Ovary (tissue), 9 donors: ENCODE data around the gene UFSP1. TPM values are rescaled to one million over a fixed set of nuclear protein-coding genes. Genes with fewer than 3 reads are reported as not detected.

Source experiments
- DNase-seq, 5 donors: peaks; one replicate each; pipeline ENCODE4 v3.0.0-alpha.2; 2019 to 2020
- H3K27ac ChIP-seq, 2 donors: fragments of 200-600 bp; one replicate each; pipeline versions ENCODE4 v1.5.1 to v1.8.0; 2019 to 2022
- H3K27me3 ChIP-seq: fragments of 200-600 bp; one replicate; pipeline ENCODE4 v1.8.0; 2022
- H3K36me3 ChIP-seq: fragments of 200-600 bp; sonication (generic); one replicate; pipeline ENCODE4 v1.5.1; 2019
- H3K4me1 ChIP-seq: one replicate; pipeline ENCODE4 v1.8.1; 2013; ENCODE audit warnings: mild to moderate bottlenecking, moderate library complexity; ENCODE audit not compliant: insufficient read depth
- H3K4me3 ChIP-seq: fragments of 200-600 bp; sonication (generic); one replicate; pipeline ENCODE4 v1.5.1; 2017
- H3K9me3 ChIP-seq, 2 donors: fragments of 200-600 bp in 1 of 2; sonication (generic) in 1 of 2; one replicate each; pipeline versions ENCODE4 v1.5.1 to v1.8.1; 2013 to 2019; ENCODE audit warnings: mild to moderate bottlenecking in 1 of 2, moderate library complexity in 1 of 2
- EP300 ChIP-seq: sonication (generic); formaldehyde crosslinking; IDR thresholded peaks from one replicate; pipeline ENCODE4 v1.6.1; 2017; ENCODE audit warnings: antibody characterized with exemption
- POLR2A ChIP-seq: fragments of 450-650 bp; IDR thresholded peaks from one replicate; pipeline ENCODE4 v1.6.1; 2017; ENCODE audit warnings: antibody characterized with exemption, mild to moderate bottlenecking, moderate library complexity
- WGBS, 3 donors: extraction: QIAGEN DNeasy Blood & Tissue Kit in 1 of 3; methylation state at CpG; one replicate each; pipeline versions ENCODE4 v1.1.5 to v1.1.7; 2013 to 2017; 5-methylcytosine and 5-hydroxymethylcytosine counted together
- intact Hi-C, 4 donors: fragments of 100-400 bp; cut with DNase I; formaldehyde crosslinking; loops; one replicate each; pipeline versions ENCODE4 v1.11.0 to v1.15.1; 2022 to 2023
- polyA plus RNA-seq, 2 donors: library from polyadenylated mRNA; stranded (reverse); fragments of 200-250 nt in 1 of 2; fragments of 350-450 nt in 1 of 2; fragmentation: Illumina TruSeq in 1 of 2; extraction: RNeasy Lipid Tissue Mini Kit (QIAGEN cat#74804) in 1 of 2; gene quantifications; one replicate each; pipeline ENCODE4 v1.2.3, GENCODE V29; 2013 to 2014
- total RNA-seq, 7 donors: library from RNA; depleted of rRNA in 2 of 7; stranded (reverse); fragments of >200 nt in 2 of 7; fragmentation: NEBNext Ultra II Directional in 3 of 7; extraction: Animal tissue kit (Norgen Biotek cat#: 25700) in 3 of 7; gene quantifications; one replicate each; pipeline versions ENCODE4 v1.1.0 to v1.2.4, GENCODE V29; 2016 to 2023
- TF ChIP-seq, protein P1 (sequence below), 3 donors: fragments of 450-650 bp in 2 of 3; fragments of 200-600 bp in 1 of 3; IDR thresholded peaks; one replicate each; pipeline versions ENCODE4 v1.5.1 to v1.8.0; 2016 to 2022; ENCODE audit warnings: antibody characterized with exemption in 3 of 3, mild to moderate bottlenecking in 1 of 3
- donor health status: DM: no; HTN: no; CAD: no; lungs with moderate emphysema.
- donor health status: DM: no; HTN: no; CAD: no.
- donor health status: Bipolar disorder and iron deficiency.
- donor health status: DM: yes; HTN: yes; CAD: no.
- donor health status: DM: no; HTN: no; CAD: no.
- donor health status: DM: yes; HTN: yes; CAD: no.

UFSP1 gene
- total and polyA plus RNA-seq, 9 donors, result 0.38 to 7.9 (median 3.7) TPM

DNA sequence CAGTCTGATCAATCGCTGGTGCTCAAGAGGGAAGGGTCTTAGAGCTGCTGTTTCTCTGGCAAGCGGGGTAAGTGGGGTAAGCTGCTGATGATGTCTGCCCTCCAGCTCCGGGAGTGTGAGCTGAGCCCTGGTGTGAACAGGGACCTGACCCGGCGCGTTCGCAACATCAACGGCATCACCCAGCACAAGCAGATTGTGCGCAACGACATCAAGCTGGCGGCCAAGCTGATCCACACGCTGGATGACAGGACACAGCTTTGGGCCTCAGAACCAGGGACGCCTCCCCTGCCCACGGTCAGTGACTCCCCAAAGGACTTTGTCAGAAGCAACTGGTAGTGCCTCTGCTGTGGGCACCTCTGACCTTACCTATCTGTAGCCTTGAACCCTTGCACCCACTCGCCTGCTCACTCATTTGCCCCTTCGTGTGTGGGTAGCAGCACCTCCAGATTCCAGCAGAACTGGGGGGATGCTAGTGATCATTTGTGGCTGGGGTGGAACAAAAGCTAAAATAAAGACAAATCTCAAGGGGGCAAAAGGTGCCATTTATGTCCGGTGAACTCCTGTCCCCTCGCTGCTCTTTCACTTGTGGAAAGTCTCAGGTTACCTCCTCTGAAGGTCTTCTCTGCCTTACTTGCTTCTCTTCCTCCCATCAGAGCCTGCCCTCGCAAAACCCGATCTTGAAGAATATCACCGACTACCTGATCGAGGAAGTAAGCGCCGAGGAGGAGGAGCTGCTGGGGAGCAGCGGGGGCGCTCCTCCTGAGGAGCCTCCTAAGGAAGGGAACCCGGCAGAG, 3.2 kb downstream of the UFSP1 start:
- H3K4me3 ChIP-seq, result no peak overlapping the region
- no peaks in the 10 kb centered on the region for H3K9me3 ChIP-seq
- H3K4me1 ChIP-seq, result peaks cover 4% of the 10 kb centered on the region
- no peak for DNase-seq
- H3K27ac ChIP-seq, result no peak overlapping the region
- 77 to 81% (median 81%) methylated on average over 27 of the region's 27 CpGs for WGBS, 3 donors
- no peaks in the 10 kb centered on the region for H3K36me3 ChIP-seq
- intact Hi-C loops, result no loop called here
- no peak for TF ChIP-seq POLR2A
- TF ChIP-seq, protein P1, sequence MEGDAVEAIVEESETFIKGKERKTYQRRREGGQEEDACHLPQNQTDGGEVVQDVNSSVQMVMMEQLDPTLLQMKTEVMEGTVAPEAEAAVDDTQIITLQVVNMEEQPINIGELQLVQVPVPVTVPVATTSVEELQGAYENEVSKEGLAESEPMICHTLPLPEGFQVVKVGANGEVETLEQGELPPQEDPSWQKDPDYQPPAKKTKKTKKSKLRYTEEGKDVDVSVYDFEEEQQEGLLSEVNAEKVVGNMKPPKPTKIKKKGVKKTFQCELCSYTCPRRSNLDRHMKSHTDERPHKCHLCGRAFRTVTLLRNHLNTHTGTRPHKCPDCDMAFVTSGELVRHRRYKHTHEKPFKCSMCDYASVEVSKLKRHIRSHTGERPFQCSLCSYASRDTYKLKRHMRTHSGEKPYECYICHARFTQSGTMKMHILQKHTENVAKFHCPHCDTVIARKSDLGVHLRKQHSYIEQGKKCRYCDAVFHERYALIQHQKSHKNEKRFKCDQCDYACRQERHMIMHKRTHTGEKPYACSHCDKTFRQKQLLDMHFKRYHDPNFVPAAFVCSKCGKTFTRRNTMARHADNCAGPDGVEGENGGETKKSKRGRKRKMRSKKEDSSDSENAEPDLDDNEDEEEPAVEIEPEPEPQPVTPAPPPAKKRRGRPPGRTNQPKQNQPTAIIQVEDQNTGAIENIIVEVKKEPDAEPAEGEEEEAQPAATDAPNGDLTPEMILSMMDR (IDR thresholded peaks at IDR 0.05), result no peak
- no peak for TF ChIP-seq EP300
- no peaks in the 10 kb centered on the region for H3K27me3 ChIP-seq

DNA sequence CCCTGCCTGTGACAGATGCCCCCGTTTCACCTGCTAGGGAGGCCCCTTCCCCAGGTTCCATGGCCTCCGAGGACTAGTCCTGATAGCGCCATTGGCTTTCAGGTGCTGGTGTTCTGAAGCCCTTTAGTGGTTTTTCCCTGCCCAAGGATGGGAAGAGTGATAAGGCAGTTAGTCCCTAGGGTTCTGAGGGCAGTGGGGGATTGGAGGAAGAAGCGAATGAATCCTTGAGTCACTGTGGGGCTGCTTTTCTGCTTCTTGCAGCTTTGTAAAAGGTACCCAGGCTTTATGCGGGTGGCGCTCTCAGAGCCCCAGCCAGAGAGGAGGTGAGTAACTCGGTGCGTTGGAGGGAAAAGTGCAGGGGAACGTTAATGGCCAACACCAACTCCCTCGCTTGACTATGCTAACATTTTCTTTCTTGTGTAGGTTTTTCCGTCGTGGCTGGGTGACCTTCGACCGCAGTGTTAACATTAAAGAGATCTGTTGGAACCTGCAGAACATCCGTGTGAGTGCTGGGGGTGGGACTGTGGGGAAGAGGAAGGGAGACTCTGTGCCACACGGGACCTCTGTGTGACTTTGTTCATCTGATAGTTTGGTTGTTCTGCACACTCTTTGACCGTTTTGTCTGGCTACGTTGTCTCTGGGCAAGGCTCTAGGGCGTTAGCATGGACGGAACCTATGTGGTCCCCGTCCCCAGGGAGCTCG, 3.9 kb downstream of the UFSP1 start:
- no peaks in the 10 kb centered on the region for H3K9me3 ChIP-seq
- no peak for DNase-seq
- no peak overlapping the region for H3K27ac ChIP-seq
- TF ChIP-seq POLR2A (no peak), EP300 (no peak)
- TF ChIP-seq, protein P1 (IDR thresholded peaks at IDR 0.05), result no peak
- H3K27me3 ChIP-seq, result no peaks in the 10 kb centered on the region
- H3K4me1 ChIP-seq, result peaks cover 3% of the 10 kb centered on the region
- H3K4me3 ChIP-seq, result no peak overlapping the region
- intact Hi-C loops, result no loop called here
- 76 to 80% (median 76%) methylated on average over 22 of the region's 22 CpGs for WGBS, 3 donors
- H3K36me3 ChIP-seq, result no peaks in the 10 kb centered on the region

DNA sequence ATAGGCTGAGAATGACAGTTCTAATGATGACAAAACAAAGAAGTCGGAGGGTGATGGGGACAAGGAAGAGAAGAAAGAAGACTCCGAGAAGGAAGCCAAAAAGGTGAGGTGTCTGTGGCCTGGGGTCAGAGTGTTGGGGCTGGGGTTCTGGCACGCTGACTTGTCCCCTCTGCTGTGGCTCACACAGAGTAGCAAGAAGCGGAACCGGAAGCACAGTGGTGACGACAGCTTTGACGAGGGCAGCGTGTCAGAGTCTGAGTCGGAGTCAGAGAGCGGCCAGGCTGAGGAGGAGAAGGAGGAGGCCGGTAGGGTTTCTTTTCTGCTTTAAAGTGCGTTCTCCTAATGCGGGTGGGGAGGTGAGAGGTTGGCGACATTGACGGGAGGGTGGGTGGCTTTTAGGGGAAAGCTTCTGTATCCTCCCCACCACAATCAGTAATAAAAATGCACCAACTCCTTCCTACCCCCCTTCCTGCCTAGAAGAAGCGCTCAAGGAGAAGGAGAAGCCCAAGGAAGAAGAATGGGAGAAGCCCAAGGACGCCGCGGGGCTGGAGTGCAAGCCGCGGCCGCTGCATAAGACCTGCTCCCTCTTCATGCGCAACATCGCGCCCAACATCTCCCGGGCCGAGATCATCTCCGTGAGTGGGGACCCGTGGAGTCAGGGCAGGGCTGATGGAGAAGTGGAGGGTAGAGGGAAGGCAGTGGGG, 4.6 kb downstream of the UFSP1 start:
- Histone ChIP-seq H3K4me3 (no peak overlapping the region), H3K36me3 (no peaks in the 10 kb centered on the region), H3K9me3 (no peaks in the 10 kb centered on the region), H3K4me1 (peaks cover 3% of the 10 kb centered on the region), H3K27ac (no peak overlapping the region), H3K27me3 (no peaks in the 10 kb centered on the region)
- intact Hi-C loops, result no loop called here
- no peak for DNase-seq
- 83 to 87% (median 84%) methylated on average over 29 of the region's 29 CpGs for WGBS, 3 donors
- TF ChIP-seq POLR2A (no peak), EP300 (no peak)
- TF ChIP-seq, protein P1 (IDR thresholded peaks at IDR 0.05), result no peak

DNA sequence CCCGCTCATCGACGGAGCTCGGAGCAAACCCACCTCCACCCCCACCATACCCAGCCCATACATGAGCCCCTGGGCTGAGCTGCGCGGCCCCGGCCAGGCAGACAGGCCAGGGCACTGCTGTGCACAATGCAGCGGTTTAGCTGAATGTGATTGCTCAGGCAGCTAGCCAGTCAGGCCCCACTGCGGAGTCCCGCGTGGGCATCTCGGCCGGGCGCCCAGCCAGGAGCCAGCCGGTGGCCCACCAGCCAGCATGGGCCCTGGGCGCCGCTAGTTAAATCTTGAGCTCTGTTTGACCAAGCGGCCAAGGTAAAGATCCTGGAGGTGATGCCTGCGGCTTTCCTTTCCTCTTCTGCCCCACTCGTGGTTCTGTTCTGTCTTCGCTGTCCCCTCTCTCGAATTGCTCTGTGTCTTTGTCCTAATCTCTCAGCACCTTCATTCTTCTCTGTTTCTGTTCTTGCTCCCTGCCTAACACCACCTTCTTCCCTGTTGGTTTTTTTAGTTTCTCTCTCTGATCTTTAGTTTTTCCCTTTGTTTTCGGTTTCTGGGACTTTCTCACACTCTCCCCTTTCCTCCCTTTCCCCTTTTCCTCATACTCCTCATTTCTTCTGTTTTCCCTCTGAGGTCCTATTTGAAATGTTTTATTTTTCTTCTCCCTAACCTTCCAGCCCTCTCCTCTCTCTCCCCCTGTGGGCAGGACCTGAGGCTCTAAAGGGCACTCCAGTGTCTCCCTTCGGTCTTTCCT, 6.6 kb downstream of the UFSP1 start:
- Histone ChIP-seq H3K4me1 (no peaks in the 10 kb centered on the region), H3K4me3 (no peak overlapping the region), H3K36me3 (no peaks in the 10 kb centered on the region), H3K9me3 (no peaks in the 10 kb centered on the region), H3K27ac (no peak overlapping the region), H3K27me3 (no peaks in the 10 kb centered on the region)
- intact Hi-C loops, result no loop called here
- no peak for TF ChIP-seq EP300
- no peak for TF ChIP-seq POLR2A
- TF ChIP-seq, protein P1 (IDR thresholded peaks at IDR 0.05), result no peak
- WGBS, 3 donors, result 87 to 92% (median 87%) methylated on average over 24 of the region's 24 CpGs
- DNase-seq, result no peak
